ENCODE results near the gene KRT31.
"Not testable (repeated sequence)": the region's sequence is repeated elsewhere in the genome, so short reads cannot be mapped to it uniquely, and the experiment has no call there.

The KRT31 gene

DNA sequence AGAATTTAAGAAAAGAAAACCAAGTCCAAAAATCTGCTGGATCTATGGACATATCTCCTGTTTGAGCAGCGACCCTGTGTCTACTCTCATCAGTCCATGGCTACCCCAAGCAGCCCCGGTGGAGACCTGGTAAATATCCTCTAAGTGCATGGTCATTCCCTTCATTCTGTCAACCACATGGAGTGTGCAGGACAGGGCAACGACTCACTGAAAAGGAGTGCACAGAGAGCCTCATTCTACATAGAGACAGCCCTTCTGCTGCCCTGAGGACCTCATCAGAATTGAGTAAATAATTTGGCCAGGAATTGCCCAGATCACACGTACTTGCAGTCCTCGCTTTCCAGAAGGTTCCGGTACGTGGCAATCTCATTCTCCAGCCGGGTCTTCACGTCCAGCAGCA, 40.4 kb upstream of the KRT31 start:
- H3K4me3 ChIP-seq (ENCODE audit: low read depth, low read length) = no peak overlapping the region
- TF ChIP-seq, protein P1, sequence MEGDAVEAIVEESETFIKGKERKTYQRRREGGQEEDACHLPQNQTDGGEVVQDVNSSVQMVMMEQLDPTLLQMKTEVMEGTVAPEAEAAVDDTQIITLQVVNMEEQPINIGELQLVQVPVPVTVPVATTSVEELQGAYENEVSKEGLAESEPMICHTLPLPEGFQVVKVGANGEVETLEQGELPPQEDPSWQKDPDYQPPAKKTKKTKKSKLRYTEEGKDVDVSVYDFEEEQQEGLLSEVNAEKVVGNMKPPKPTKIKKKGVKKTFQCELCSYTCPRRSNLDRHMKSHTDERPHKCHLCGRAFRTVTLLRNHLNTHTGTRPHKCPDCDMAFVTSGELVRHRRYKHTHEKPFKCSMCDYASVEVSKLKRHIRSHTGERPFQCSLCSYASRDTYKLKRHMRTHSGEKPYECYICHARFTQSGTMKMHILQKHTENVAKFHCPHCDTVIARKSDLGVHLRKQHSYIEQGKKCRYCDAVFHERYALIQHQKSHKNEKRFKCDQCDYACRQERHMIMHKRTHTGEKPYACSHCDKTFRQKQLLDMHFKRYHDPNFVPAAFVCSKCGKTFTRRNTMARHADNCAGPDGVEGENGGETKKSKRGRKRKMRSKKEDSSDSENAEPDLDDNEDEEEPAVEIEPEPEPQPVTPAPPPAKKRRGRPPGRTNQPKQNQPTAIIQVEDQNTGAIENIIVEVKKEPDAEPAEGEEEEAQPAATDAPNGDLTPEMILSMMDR (IDR thresholded peaks at IDR 0.05; ENCODE audit: low read depth, low read length) = no peak

DNA sequence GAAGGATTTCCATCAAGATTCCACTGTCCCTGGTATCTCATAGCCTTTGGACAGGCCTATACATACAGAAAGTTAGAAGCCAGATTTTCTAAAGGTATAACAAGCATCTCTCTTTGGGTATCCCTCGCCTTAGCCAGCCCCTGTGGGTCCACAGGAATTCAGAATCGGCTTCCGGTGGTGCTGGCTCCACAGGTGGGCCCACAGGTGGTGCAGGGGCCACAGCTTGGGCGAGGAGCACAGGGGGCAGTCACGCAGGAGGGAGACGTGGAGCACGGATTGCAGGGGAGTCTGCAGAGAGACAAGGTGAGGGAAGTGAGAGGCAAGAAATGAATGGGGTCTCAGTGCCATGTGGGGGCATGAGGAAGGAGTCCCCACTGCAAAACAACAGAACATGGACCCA, 39.8 kb upstream of the KRT31 start:
- TF ChIP-seq, protein P1 (IDR thresholded peaks at IDR 0.05; ENCODE audit: low read depth, low read length) = no peak
- no peak overlapping the region for H3K4me3 ChIP-seq (ENCODE audit: low read depth, low read length)

DNA sequence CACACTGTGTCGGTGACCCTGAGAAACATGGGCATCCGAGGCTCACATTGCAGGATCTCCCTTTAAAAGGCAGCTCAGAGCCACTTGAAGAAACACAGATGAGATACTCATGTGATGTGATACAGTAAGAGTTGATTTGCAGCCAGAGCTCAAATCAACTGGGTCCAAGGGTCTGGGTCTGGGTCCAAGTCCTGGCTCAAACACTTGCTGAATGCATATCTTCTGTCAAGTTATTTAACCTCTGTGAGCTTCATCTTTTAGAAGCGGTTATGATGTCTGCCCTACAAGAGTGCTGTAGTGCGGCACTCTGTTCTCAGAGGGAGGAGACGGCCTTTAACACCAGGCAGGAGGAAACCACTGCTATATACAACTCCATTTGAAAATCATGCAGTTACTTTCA, 37.0 kb upstream of the KRT31 start:
- TF ChIP-seq, protein P1 (IDR thresholded peaks at IDR 0.05; ENCODE audit: low read depth, low read length) = no peak

DNA sequence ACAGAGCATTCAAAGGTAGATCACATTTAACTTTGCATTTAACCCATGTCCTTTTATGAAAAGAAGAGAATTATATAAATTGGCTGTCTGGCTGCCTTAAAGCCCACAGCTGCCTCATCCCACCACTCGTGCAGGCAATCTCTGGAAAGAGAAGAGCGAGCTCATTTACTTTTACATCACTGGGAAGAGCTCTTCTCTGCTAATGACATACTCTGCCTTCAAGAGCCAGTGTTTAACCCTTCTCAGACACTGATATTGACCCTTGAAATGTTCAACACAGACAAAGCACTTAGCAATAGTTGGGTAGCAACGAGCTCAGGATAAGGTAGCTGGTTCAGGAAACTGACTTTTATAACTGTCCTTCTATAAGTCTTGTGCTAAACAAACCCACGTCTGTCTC, 36.6 kb upstream of the KRT31 start:
- no peak overlapping the region for H3K4me3 ChIP-seq (ENCODE audit: low read depth, low read length)
- TF ChIP-seq, protein P1 (IDR thresholded peaks at IDR 0.05; ENCODE audit: low read depth, low read length) = no peak

More for the DNA sequence above, 37.0 kb upstream of the KRT31 start:
- H3K4me3 ChIP-seq (ENCODE audit: low read depth, low read length) = no peak overlapping the region

DNA sequence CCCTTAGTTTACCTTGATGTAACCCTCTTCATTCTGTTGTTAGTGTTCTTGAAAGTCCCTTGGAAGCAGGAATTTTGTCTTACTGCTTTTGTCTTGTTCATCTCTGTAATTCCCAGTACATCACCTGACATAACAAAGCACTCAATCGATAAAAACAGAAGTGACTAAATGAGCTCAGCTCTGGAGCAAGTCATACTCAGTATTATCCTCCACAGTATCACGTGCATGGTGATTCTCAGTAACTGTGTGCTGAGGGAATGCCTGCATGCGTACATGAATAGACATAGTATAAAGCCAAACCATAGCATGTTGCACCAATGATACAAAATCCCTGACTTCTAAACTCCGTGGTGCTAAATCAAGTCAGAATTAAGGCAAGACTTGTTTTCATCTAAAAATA, 36.2 kb upstream of the KRT31 start:
- TF ChIP-seq, protein P1 (IDR thresholded peaks at IDR 0.05; ENCODE audit: low read depth, low read length) = no peak
- no peak overlapping the region for H3K4me3 ChIP-seq (ENCODE audit: low read depth, low read length)

DNA sequence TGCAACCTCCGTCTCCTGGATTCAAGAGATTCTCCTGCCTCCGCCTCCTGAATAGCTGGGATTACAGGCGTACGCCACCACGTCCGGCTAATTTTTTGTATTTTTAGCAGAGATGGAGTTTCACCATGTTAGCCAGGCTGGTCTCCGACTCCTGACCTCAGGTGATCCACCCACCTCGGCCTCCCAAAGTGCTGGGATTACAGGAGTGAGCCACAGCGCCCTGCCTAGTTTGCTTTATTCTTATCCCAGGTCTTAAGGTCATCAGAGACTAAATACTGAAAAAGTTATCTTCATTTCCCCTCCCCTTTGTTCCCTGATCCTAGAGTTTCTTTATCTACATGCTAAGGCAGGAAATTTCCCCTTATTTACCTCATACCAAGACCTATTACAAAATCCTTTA, 33.0 kb upstream of the KRT31 start:
- not testable (repeated sequence) for H3K4me3 ChIP-seq (ENCODE audit: low read depth, low read length)

DNA sequence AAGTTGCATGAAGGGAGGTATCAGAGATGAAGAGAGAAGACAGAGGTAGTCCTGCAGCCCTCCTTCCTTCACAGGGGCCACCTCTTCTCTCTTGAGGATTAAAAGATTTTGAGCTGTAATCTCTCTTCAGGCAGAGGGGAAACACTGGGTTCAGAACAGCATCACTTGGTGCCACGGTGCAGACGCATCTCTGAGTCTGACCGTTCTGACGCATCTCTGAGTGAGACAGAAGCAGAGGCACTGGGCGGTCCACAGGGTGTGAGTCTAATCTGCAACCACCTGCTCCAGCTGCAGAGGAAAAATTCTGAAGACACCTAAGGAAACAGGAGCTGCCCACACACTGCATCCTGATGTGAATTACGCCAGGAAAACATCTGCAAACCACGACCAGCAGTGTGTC, 32.3 kb upstream of the KRT31 start:
- TF ChIP-seq, protein P1 (IDR thresholded peaks at IDR 0.05; ENCODE audit: low read depth, low read length) = no peak
- H3K4me3 ChIP-seq (ENCODE audit: low read depth, low read length) = no peak overlapping the region

DNA sequence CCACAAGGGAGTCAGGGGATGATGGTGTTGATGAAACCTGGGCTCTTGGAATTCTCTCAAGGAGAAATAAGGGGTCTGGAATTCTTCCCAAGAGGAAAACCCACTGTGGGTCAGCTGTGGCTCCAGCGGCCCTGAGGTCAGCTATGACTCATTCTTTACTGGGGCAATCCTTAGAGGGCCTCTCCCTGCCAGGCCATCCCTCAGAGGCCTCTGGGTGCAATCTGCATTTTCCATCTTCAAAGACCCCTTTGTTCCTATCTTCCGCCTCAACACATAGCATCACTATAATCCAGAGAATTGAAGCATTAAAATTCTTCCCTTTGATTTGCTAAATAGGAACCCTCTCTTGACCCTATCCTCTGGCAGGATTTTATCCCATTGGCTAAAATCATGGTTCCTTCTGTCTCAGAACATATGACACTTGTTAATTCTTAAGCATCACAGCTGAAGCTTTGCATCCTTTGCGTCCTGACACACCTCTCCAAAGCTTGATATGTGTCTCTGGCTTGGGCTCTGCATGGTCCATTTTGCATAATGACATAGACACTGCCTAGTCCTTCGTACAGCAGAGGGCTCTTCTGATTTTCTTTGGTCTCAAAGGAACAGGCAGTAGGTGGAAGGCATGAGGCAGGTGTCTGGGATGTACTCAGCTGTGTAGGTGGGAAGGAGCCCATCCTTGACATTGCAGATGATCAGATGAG, 31.3 kb upstream of the KRT31 start:
- TF ChIP-seq, protein P1 (IDR thresholded peaks at IDR 0.05; ENCODE audit: low read depth, low read length) = no peak
- H3K4me3 ChIP-seq (ENCODE audit: low read depth, low read length) = no peak overlapping the region

All from WI38 (cell line).